ENCODE data around the gene LRP5. TPM values are rescaled to one million over a fixed set of nuclear protein-coding genes. Genes with fewer than 3 reads are reported as not detected.

LRP5 gene
- total RNA-seq, 1 donor from 2014 or later: 162 TPM

DNA sequence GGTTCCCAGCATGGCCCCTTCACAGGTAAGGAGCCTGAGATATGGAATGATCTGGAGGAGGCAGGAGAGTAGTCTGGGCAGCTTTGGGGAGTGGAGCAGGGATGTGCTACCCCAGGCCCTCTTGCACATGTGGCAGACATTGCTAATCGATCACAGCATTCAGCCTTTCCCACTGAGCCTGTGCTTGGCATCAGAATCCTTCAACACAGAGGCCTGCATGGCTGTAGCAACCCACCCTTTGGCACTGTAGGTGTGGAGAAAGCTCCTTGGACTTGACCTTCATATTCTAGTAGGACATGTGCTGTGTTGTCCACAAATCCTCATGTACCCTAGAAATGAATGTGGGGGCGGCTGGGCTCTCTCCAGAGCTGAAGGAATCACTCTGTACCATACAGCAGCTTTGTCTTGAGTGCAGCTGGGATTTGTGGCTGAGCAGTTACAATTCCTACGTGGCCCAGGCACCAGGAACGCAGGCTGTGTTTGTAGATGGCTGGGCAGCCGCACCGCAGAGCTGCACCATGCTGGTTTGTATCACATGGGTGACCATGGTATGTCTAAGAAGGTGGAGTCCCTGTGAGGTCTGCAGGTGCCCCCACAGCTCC, 126.4 kb downstream of the LRP5 start:
- Mint-ChIP-seq H3K4me1 (ENCODE audit: unreplicated experiment) (peaks cover 59% of the 10 kb centered on the region), H3K9me3 (ENCODE audit: unreplicated experiment) (no peaks in the 10 kb centered on the region), H3K4me3 (ENCODE audit: unreplicated experiment) (no peak overlapping the region), H3K27me3 (ENCODE audit: unreplicated experiment) (no peaks in the 10 kb centered on the region), H3K36me3 (ENCODE audit: unreplicated experiment) (peaks cover 27% of the 10 kb centered on the region), H3K27ac (ENCODE audit: unreplicated experiment) (peak overlapping the region; percentile 63)
- no peak for DNase-seq (ENCODE audit: extremely low spot score, unreplicated experiment)
- TF ChIP-seq, protein P1, sequence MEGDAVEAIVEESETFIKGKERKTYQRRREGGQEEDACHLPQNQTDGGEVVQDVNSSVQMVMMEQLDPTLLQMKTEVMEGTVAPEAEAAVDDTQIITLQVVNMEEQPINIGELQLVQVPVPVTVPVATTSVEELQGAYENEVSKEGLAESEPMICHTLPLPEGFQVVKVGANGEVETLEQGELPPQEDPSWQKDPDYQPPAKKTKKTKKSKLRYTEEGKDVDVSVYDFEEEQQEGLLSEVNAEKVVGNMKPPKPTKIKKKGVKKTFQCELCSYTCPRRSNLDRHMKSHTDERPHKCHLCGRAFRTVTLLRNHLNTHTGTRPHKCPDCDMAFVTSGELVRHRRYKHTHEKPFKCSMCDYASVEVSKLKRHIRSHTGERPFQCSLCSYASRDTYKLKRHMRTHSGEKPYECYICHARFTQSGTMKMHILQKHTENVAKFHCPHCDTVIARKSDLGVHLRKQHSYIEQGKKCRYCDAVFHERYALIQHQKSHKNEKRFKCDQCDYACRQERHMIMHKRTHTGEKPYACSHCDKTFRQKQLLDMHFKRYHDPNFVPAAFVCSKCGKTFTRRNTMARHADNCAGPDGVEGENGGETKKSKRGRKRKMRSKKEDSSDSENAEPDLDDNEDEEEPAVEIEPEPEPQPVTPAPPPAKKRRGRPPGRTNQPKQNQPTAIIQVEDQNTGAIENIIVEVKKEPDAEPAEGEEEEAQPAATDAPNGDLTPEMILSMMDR (IDR thresholded peaks at IDR 0.05): no peak

DNA sequence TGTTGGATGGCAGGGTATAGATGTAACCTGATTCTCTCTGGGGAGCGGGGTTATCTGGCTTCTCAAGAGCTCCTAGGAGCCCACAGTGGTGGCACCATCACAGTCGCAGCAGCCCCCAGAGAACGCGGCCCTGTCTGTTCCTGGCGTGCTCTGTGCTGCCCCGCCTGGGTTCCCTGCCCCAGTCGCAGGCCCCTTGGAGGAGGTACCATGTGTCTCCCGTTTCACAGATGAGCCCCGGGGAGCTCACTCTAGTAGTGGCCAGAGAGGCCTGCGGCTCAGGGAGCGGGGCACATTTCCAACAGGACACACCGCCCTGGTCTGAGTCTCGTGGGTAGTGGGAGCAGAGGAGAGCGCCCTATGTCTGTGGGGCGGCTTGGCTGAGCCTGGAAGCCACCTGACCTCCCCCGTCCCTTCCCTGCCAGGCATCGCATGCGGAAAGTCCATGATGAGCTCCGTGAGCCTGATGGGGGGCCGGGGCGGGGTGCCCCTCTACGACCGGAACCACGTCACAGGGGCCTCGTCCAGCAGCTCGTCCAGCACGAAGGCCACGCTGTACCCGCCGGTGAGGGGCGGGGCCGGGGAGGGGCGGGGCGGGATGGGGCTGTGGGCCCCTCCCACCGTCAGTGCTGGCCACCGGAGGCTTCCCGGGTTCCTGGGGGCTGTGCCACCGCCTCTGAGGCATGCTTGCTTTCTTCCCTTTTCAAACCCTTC, 127.1 kb downstream of the LRP5 start:
- TF ChIP-seq, protein P1 (IDR thresholded peaks at IDR 0.05): no peak
- Mint-ChIP-seq H3K27ac (ENCODE audit: unreplicated experiment) (peak overlapping the region; percentile 92), H3K4me1 (ENCODE audit: unreplicated experiment) (peaks cover 61% of the 10 kb centered on the region), H3K9me3 (ENCODE audit: unreplicated experiment) (no peaks in the 10 kb centered on the region), H3K36me3 (ENCODE audit: unreplicated experiment) (peaks cover 29% of the 10 kb centered on the region), H3K27me3 (ENCODE audit: unreplicated experiment) (no peaks in the 10 kb centered on the region), H3K4me3 (ENCODE audit: unreplicated experiment) (peak overlapping the region; percentile 44)
- peak; percentile 82 for DNase-seq (ENCODE audit: extremely low spot score, unreplicated experiment)

DNA sequence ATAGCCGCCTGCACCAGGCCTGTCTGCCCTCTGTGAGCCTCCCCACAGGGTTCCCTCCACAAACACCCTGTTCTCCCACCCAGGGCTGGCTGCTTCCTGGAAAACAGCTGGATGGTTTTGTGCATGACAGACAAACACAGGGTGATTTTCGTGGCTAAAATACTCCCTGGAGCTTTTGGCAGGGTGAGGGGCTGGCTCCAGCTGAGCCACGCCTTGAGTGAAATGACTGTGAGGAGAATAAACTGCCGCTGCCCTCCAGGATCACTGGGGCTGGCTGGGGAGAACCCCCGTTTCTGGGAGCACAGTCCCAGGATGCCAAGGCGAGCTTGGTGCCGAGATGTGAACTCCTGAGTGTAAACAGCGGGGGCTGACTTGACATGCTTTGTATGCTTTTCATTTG, 127.8 kb downstream of the LRP5 start:
- Mint-ChIP-seq H3K9me3 (ENCODE audit: unreplicated experiment) (no peaks in the 10 kb centered on the region), H3K36me3 (ENCODE audit: unreplicated experiment) (peaks cover 26% of the 10 kb centered on the region), H3K27ac (ENCODE audit: unreplicated experiment) (peak overlapping the region; percentile 92), H3K27me3 (ENCODE audit: unreplicated experiment) (no peaks in the 10 kb centered on the region), H3K4me3 (ENCODE audit: unreplicated experiment) (peak overlapping the region; percentile 44), H3K4me1 (ENCODE audit: unreplicated experiment) (peaks cover 61% of the 10 kb centered on the region)
- DNase-seq (ENCODE audit: extremely low spot score, unreplicated experiment): peak; percentile 82
- TF ChIP-seq, protein P1 (IDR thresholded peaks at IDR 0.05): no peak

DNA sequence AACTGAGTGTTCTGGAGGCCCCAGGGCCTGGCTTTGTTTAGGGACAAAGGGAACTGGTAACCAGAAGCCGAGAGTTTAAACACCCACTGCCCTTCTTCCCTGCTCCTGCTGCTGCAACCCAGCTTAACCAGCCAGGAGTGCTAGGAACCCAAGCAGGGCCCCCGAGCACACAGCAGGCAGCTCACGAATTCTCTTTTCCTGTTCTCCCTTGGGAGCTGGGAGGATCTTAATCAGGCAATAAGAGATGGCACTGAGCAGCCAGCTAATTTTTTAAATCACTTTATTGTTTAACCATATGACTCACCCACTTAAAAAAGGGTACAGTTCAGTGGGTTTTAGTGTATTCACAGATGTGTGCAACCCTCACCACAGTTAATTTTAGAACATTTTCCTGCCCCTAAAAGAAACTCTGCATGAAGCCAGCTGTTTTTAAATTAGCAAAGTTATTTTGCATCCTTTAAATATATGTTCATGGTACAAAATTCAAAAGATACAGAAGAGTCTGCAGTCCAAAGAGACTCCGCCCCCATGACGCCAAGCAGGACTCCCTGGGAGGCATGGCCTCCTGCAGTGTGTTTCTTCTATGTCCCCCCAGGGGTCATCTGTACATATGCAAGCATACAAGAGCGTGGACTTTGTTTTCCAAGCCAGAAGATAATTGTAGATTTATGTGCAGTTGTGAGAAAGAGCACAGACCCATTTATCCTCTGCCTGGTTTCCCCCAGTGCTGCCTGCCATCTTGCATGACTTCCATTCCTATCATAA, 129.3 kb downstream of the LRP5 start:
- Mint-ChIP-seq H3K36me3 (ENCODE audit: unreplicated experiment) (peaks cover 26% of the 10 kb centered on the region), H3K4me1 (ENCODE audit: unreplicated experiment) (peaks cover 58% of the 10 kb centered on the region), H3K4me3 (ENCODE audit: unreplicated experiment) (no peak overlapping the region), H3K27ac (ENCODE audit: unreplicated experiment) (peak overlapping the region; percentile 92), H3K9me3 (ENCODE audit: unreplicated experiment) (no peaks in the 10 kb centered on the region), H3K27me3 (ENCODE audit: unreplicated experiment) (no peaks in the 10 kb centered on the region)
- TF ChIP-seq, protein P1 (IDR thresholded peaks at IDR 0.05): no peak
- no peak for DNase-seq (ENCODE audit: extremely low spot score, unreplicated experiment)

DNA sequence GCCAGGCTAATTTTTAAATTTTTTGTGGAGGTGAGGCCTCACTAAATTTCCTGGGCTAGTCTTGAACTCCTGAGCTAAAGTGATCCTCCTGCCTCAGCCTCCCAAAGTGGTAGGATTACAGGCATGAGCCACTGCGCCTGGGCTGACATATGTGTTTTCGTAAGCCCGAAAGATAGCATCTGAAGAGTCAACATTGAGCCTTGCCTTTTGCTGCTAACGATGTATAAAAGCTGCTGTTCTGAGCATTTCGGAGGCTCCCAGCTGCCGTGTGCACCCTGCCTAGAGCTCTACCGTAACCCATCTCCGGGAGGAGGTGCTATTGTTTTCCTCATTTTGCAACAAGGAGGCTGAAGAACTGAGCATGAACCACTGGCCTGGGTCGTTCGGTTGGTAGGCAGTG, 130.0 kb downstream of the LRP5 start:
- Mint-ChIP-seq H3K27ac (ENCODE audit: unreplicated experiment) (peak overlapping the region; percentile 92), H3K9me3 (ENCODE audit: unreplicated experiment) (no peaks in the 10 kb centered on the region), H3K4me1 (ENCODE audit: unreplicated experiment) (peaks cover 50% of the 10 kb centered on the region), H3K4me3 (ENCODE audit: unreplicated experiment) (no peak overlapping the region), H3K36me3 (ENCODE audit: unreplicated experiment) (peaks cover 24% of the 10 kb centered on the region), H3K27me3 (ENCODE audit: unreplicated experiment) (no peaks in the 10 kb centered on the region)
- TF ChIP-seq, protein P1 (IDR thresholded peaks at IDR 0.05): no peak
- DNase-seq (ENCODE audit: extremely low spot score, unreplicated experiment): no peak

Data from osteocyte (in vitro differentiated cells).